Prostate gland (tissue), 2 donors: ENCODE results near the gene ARHGAP44.

Source experiments
- POLR2A ChIP-seq: fragments of 450-650 bp; IDR thresholded peaks from one replicate; pipeline ENCODE4 v1.6.1; 2016; ENCODE audit warnings: antibody characterized with exemption, mild to moderate bottlenecking
- TF ChIP-seq, protein P1 (sequence below), 4 experiments: fragments of 200-600 bp in 2 of 4; fragments of 450-650 bp in 2 of 4; sonication (generic) in 2 of 4; IDR thresholded peaks; 1 replicate in 3 of 4; 2 replicates in 1 of 4; pipeline ENCODE4 v1.5.1; 2016 to 2019; ENCODE audit warnings: antibody characterized with exemption in 4 of 4, mild to moderate bottlenecking in 2 of 4, moderate library complexity in 2 of 4

DNA sequence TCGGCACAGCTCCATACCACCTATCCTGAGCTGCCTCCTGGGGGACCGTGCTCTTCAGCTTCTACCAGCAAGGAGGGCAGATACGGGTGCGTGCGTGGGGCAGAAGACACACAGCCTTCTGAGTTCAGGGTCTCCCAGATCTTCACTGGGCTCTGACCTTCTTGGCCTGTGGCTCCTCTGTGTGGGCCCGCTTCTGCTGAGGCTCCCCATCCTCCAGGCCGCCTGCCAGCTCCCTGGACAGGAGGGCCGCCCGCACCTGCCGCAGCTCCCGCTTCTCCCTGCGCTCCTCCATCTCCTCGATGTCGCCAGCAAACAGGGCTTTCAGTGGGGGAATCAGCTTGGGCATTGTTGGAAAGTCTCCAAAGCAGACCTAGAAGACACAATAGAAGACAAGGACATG is 203.4 kb downstream of the ARHGAP44 start:
- TF ChIP-seq, protein P1, sequence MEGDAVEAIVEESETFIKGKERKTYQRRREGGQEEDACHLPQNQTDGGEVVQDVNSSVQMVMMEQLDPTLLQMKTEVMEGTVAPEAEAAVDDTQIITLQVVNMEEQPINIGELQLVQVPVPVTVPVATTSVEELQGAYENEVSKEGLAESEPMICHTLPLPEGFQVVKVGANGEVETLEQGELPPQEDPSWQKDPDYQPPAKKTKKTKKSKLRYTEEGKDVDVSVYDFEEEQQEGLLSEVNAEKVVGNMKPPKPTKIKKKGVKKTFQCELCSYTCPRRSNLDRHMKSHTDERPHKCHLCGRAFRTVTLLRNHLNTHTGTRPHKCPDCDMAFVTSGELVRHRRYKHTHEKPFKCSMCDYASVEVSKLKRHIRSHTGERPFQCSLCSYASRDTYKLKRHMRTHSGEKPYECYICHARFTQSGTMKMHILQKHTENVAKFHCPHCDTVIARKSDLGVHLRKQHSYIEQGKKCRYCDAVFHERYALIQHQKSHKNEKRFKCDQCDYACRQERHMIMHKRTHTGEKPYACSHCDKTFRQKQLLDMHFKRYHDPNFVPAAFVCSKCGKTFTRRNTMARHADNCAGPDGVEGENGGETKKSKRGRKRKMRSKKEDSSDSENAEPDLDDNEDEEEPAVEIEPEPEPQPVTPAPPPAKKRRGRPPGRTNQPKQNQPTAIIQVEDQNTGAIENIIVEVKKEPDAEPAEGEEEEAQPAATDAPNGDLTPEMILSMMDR (IDR thresholded peaks at IDR 0.05) = no peak
- TF ChIP-seq POLR2A = no peak
